HFFc6 (cell line): ENCODE measurements around the gene PCLO. TPM values are rescaled to one million over a fixed set of nuclear protein-coding genes. Genes with fewer than 3 reads are reported as not detected.

Experiments
- DNase-seq: peaks from one replicate; pipeline ENCODE4 v3.0.0-alpha.2; 2018
- H3K27ac Mint-ChIP-seq: 2 replicates; pipeline ENCODE4 v1.8.0; 2020; ENCODE audit warnings: mild to moderate bottlenecking, mixed read lengths
- H3K27me3 Mint-ChIP-seq: 2 replicates; pipeline ENCODE4 v1.8.0; 2021; ENCODE audit warnings: mild to moderate bottlenecking, moderate library complexity, mixed read lengths; ENCODE audit not compliant: insufficient read depth
- H3K36me3 Mint-ChIP-seq: 2 replicates; pipeline ENCODE4 v1.8.0; 2021; ENCODE audit warnings: low read depth, mixed read lengths
- H3K4me1 Mint-ChIP-seq: 2 replicates; pipeline ENCODE4 v1.8.0; 2020; ENCODE audit warnings: low read depth, mixed read lengths
- H3K4me3 Mint-ChIP-seq: 2 replicates; pipeline ENCODE4 v1.8.0; 2020; ENCODE audit warnings: mild to moderate bottlenecking, moderate library complexity, mixed read lengths
- H3K9me3 Mint-ChIP-seq: 2 replicates; pipeline ENCODE4 v1.8.0; 2020; ENCODE audit warnings: mild to moderate bottlenecking, mixed read lengths
- CTCF ChIP-seq: fragments of 200-600 bp; sonication (generic); IDR thresholded peaks from 2 replicates; pipeline ENCODE4 v1.5.0; 2021; ENCODE audit warnings: antibody characterized with exemption, mild to moderate bottlenecking
- total RNA-seq, 6 experiments: library from RNA; stranded (reverse); fragmentation: NEBNext Ultra II Directional; extraction: Animal tissue kit (Norgen Biotek cat#: 25700); gene quantifications; 2 replicates in 1 of 6; 3 replicates in 5 of 6; pipeline ENCODE4 v1.2.3, GENCODE V29; 2021

Gene PCLO
- total RNA-seq, 6 experiments from 2014 or later: 0.64 to 2.3 (median 1.7) TPM

GRCh38 chr7:83166781-83167180 lies 4.1 kb upstream of the PCLO start:
- H3K4me1 Mint-ChIP-seq: no peaks in the 10 kb centered on the region
- H3K9me3 Mint-ChIP-seq: peaks cover 3% of the 10 kb centered on the region
- no peak overlapping the region for H3K27ac Mint-ChIP-seq
- DNase-seq: no peak
- no peaks in the 10 kb centered on the region for H3K36me3 Mint-ChIP-seq
- peaks cover 2% of the 10 kb centered on the region; the same call in 1 of the 2 replicates for H3K27me3 Mint-ChIP-seq
- H3K4me3 Mint-ChIP-seq: no peak overlapping the region
- TF ChIP-seq CTCF: no peak

- H3K27ac Mint-ChIP-seq: no peak overlapping the region
These were observed 734 bp downstream of the PCLO start for GRCh38 chr7:83161899-83162401.

GRCh38 chr7:83161186-83161585 lies 1.5 kb downstream of the PCLO start:
- no peaks in the 10 kb centered on the region for H3K4me1 Mint-ChIP-seq
- H3K27me3 Mint-ChIP-seq: peaks cover 2% of the 10 kb centered on the region; the same call in 1 of the 2 replicates
- H3K4me3 Mint-ChIP-seq: no peak overlapping the region
- no peak for DNase-seq
- H3K36me3 Mint-ChIP-seq: no peaks in the 10 kb centered on the region
- H3K27ac Mint-ChIP-seq: no peak overlapping the region
- no peaks in the 10 kb centered on the region; the same call in 1 of the 2 replicates for H3K9me3 Mint-ChIP-seq
- no peak for TF ChIP-seq CTCF

More at GRCh38 chr7:83161899-83162401, 734 bp downstream of the PCLO start:
- no peak for DNase-seq
- Mint-ChIP-seq H3K4me1 (no peaks in the 10 kb centered on the region), H3K36me3 (no peaks in the 10 kb centered on the region), H3K9me3 (no peaks in the 10 kb centered on the region; the same call in 1 of the 2 replicates), H3K27me3 (peaks cover 2% of the 10 kb centered on the region; the same call in 1 of the 2 replicates), H3K4me3 (no peak overlapping the region)
- TF ChIP-seq CTCF: no peak

GRCh38 chr7:83159731-83160130 lies 3.0 kb downstream of the PCLO start:
- Mint-ChIP-seq H3K36me3 (peaks cover 2% of the 10 kb centered on the region; the same call in 1 of the 2 replicates), H3K4me1 (no peaks in the 10 kb centered on the region), H3K27ac (no peak overlapping the region), H3K4me3 (no peak overlapping the region), H3K27me3 (peaks cover 2% of the 10 kb centered on the region; the same call in 1 of the 2 replicates), H3K9me3 (peaks cover 7% of the 10 kb centered on the region)
- no peak for DNase-seq
- no peak for TF ChIP-seq CTCF

GRCh38 chr7:83156006-83156405 lies 6.7 kb downstream of the PCLO start:
- no peak for DNase-seq
- Mint-ChIP-seq H3K36me3 (peaks cover 5% of the 10 kb centered on the region; the same call in 1 of the 2 replicates), H3K4me1 (no peaks in the 10 kb centered on the region), H3K27ac (no peak overlapping the region), H3K27me3 (no peaks in the 10 kb centered on the region), H3K4me3 (no peak overlapping the region), H3K9me3 (peaks cover 13% of the 10 kb centered on the region)
- no peak for TF ChIP-seq CTCF
